ENCODE results near the gene THAP4.

- TF ChIP-seq POLR2AphosphoS5 (IDR thresholded peaks at IDR 0.05; ENCODE audit: borderline replicate concordance, low read depth, low read length) = no peak
- TF ChIP-seq EZH2 (IDR thresholded peaks at IDR 0.05) = no peak
Observed at GRCh38 chr2:241615522-241616052, 21.4 kb downstream of the THAP4 start.

Data from SK-N-MC (cell line).